Measurements from ENCODE around the gene ANXA4.

Gene ANXA4

DNA sequence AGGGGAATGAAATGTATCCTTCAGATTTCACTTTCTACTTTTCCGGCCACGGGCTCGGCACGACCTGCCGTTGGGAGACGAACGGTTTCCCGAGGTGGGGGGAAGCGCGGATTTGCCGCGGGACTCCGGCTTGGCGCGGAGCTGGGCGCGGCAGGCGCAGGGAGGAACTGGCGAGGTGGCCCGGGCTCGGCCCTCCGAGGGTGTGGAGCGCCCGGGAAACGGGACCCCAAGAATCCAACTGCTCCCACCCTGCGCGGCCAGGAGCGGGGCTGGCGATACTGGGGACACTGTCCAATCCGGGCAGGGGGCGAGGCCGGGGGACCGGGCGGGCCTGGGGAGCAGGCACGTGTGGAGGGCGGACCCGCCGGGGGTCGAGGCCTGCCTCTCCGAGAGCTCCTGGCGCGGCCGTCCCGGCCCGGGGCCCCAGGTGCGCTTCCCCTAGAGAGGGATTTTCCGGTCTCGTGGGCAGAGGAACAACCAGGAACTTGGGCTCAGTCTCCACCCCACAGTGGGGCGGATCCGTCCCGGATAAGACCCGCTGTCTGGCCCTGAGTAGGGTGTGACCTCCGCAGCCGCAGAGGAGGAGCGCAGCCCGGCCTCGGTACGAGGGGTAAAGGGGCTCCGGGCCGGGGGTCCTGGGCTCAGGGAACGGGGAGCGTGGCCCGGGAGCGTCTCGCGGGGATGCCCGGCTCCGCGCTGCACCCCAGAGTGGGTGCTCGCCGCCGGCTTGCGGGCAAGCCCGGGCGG lies at the start of gene ANXA4:
Gene ANXA4 (plus strand): TSS at position 560 of the 747 bp plus-strand sequence. CDS start 39,432 bp downstream, outside the sequence.
- peak; percentile 61 for DNase-seq (ENCODE audit: low read depth)

DNA sequence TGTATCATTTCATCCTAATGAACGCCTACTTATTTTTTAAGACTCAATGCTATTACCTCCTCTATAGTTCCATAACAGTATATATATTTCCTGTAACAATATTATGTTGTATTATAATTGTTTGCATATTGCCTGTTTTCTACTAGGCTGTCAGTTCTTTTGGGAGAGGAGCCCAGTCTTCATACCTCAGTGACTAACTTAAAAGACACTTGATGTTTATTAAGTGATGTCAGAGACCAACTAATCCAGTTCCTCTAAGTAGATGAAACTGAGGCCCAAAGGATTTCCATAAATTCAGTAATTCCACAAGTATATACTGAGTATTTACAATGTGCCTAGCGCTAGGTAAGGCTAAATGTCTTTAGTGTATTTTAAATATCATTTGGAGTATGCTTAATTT lies 49.5 kb upstream of the ANXA4 start:
- DNase-seq (ENCODE audit: low read depth), result no peak

DNA sequence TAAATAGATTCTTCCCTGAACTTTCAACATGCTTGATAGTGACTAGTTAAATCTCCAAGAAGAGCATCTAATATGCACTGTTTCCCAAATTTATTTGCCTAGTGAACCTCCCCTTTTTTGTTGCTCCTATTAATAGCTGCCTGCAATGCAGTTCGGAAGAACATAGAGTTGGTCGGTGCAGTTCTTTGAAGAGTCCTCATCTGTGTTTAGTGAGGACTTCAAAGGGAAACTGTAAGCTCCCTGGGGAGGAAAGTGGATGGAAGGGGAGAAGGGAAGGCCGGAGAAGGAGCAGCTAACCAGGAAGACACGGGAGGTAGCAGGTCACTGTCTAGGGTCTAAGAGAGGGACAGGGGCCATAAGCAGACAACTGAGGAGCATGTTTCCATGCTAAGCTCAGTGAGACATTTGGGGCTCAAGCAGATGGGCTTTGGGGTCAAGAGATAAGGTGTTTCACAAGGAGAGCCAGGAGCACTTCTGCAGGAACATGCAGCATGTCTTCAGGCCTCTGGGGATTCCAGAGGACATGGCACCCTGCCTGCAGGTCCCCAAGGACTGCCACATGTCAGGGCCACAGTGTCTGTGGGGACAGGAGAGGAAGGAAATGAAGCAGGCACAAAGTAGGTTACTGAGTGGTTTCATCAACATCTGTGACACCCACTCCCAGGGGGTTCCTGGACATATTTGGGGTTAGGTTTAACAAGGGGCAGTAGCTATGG lies 48.7 kb upstream of the ANXA4 start:
- DNase-seq (ENCODE audit: low read depth), result no peak

DNA sequence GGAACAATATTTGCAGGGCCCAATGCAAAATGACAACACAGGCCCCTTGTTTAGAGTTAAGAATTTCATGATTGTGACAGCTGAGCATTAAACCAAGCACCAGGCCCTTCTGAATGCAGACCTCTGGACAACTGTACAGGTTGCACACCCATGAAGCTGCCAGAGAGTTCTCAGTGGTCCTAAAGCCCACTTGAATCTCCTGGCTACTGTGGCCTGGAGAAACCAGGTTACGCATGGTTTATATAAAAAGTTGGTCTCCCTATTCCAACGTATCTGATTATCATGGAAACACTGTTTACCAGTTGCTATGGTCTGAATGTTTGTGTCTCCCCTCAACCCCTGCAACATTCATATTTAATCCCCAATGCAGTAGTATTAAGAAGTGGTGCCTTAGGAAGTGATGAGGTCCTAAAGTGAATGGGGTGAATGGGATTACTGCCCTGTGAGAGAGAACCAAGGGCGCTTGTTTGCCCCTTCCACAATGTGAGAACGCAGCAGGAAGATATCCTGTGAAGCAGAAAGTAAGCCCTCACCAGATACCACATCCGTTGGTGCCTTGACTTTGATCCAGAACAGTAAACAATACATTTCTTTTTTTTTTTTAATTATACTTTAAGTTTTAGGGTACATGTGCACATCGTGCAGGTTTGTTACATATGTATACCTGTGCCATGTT lies 48.0 kb upstream of the ANXA4 start:
- no peak for DNase-seq (ENCODE audit: low read depth)

DNA sequence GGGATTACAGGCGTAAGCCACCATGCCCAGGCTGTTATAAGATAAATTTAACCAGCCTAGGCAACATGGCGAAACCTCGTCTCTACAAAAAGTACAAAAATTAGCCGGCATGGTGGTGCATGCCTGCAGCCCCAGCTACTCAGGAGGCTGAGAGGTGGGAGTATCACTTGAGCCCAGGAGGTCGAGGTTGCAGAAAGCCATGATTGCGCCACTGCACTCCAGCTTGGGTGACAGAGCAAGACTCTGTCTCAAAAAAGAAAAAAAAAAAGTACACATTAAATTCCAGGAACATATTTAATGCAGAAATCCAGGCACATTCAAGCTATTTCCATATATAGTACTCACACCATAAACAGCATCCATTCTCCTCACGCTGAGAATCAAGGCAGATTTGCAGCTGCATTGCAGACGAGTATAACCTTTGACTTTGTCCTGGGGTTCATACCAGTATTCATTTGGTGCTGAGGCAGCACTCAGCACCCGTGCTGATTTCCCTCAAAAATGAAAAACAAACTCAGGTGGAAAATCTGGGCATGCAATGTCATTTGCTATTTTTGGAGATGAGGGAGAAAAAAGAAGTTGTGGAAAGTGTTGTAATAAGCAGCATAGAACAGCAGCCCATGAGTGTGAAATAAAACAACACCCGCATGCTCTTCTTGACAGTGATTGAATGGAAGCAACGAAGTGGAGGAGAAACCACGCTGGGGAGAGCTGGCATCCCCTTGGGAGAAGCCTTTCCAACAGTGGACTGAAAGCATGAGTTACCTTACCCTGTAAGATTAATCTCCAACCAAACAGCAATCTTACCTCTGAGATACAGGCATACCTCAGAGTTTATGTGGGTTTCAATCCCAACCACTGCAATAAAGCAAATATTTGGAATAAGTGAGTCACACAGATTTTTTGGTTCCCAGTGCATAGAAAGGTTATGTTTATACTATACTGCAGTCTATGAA lies 46.8 kb upstream of the ANXA4 start:
- DNase-seq (ENCODE audit: low read depth), result no peak

DNA sequence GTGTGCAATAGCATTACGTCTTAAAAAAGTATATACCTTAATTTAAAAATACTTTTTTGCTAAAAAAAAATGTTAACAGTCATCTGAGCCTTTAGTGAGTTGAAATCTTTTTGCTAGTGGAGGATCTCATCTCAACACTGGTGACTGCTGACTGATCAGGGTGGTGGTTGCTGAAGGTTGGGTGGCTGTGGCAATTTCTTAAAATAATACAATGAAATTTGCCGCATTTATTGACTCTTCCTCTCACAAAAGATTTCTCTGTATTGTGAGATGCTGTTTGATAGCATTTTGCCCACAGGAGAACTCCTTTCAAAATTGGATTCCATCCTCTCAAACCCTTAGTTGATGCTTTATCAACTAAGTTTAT lies 46.1 kb upstream of the ANXA4 start:
- no peak for DNase-seq (ENCODE audit: low read depth)

DNA sequence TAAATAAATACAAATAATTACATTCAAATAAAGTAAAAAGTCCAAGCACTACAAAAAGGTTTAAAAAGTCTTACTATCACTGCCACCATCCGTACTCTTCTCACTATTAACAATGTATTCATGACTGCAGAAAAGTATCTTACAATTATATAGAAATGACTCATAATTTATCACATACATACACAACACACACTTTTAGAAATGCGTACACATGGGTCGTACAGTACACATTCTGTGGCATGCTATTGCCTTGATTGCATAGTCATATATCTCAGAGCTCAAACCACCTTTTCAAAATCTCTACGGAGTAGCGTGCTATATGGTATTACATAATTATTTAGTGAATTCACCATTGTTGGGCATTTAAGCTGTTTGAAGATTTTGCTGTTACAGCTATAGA lies 41.6 kb upstream of the ANXA4 start:
- DNase-seq (ENCODE audit: low read depth), result no peak

DNA sequence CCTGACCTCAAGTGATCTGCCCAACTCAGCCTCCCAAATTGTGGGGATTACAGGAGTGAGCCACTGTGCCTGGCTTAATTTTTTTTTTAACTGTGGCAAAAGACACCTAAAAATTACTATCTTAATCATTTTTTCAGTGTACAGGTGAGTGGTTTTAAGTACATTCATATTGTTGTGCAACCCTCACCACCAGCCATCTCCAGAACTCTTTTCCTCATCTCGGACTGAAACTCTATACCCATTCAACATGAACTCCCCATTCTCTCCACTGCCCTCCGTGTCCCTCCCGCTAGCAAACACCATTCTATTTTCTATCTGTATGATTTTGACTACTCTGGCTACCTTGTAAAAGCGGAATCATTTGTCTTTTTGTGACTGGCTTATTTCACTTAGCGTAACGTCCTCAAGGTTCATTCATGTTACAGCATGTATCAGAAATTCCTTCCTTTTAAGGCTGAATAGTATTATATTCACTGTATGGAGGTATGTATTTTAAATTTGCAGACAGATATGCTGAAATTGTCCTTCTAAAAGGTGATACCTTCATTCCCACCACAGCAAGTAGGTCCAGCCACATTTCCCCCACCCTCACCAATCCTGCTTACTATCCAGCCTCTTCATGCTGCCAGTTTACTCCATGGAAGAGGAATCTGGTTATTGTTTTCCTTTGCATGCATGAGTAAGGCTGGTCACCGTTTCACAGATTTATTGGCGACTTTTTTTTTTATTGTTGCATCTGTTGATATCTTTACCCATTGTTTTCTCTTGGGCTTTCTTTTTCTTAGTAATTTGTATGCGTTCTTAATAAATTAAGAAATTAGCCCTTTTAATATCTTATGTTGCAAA lies 40.6 kb upstream of the ANXA4 start:
- no peak for DNase-seq (ENCODE audit: low read depth)

DNA sequence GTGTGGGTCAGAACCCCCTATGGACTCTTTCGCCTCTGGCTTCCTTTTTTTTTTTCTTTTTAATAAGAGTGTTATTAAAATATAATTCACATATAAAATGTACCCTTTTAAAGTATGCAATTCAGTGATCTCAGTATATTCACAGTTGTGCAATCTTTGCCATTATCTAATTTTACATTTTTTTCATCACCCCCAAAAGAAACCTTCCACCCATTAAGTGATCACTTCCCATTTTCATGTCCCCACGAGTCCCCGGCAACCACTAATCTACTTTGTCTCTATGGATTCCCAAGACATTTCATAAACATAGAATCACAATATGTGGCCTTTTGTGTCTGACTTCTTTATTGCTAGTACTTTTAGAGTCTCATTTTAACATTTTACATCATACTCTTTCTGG lies 38.7 kb upstream of the ANXA4 start:
- DNase-seq (ENCODE audit: low read depth), result no peak

DNA sequence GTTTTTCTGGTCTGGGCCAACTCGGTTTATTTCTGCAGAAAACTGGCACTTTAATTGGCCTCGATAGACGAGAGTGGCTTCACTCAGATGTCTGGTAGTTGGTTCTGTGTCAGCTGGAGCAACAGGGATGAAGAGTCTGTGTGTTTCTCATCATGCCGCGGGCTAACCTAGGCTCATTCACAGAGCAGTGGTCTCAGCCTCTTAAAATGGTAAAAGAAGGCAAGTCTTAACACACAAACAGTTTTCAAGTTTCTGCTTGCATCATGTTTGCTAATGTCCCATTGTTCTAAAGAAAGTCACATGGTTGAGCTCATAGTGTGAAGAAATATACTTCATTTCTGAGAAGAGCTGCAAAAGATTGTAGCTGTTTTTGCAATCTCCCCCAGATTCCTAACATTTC lies 37.5 kb upstream of the ANXA4 start:
- DNase-seq (ENCODE audit: low read depth), result no peak

DNA sequence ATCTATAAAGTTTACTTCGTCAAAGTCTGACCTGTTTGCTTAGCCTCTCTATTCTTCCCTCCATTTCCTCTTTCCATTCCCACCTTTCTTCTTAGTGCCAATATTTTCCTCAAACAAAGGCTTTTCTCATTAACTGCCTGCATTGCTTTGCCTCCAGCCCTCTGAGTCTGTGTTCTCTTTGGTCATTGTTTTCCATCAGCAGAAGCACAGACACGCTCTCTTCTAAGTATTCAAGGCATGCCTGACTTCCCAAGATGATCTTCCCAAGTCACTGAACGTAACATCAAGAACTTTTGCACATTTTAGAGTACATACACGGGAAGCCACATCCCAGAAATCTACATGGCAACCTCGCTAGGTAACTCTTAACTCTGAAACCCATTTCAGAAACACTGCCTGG lies 32.6 kb upstream of the ANXA4 start:
- DNase-seq (ENCODE audit: low read depth), result no peak

DNA sequence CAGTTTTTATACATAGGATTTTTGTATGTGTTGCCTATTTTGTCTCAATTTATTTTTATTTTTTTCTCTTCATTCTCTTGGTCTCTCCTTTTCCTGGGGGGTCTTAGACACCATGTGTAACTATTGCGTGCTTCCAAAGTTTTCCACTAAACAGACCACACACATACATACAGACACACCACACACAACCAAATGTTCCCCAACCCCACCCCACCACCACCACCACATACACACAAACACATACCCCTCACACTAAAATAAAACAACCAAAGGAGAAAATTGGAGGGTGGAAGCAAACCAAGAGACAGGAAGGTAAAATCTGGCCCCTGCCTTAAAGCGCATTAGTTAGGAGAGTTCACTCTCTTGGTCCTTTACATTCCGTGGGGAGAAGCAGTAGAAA lies 30.0 kb upstream of the ANXA4 start:
- DNase-seq (ENCODE audit: low read depth), result no peak

DNA sequence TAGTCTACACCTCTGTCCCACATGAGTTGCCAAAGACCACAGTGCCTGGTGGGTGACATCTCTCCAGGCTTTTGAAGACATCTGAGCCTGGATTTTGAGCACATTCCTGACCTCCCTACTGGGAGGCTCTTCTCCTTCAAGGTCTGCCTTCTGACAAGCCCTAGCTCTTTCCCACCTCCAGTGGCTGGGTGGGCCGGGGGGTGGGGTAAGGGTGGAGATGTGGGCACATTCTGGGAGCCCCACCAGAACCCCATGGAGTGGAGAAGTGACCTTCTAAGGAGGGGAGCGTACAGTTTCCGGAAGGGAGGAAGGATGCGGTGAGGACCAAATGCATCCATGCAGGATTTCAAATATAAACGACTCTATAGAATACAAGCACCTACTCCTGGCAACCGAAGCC lies 27.9 kb upstream of the ANXA4 start:
- no peak for DNase-seq (ENCODE audit: low read depth)

DNA sequence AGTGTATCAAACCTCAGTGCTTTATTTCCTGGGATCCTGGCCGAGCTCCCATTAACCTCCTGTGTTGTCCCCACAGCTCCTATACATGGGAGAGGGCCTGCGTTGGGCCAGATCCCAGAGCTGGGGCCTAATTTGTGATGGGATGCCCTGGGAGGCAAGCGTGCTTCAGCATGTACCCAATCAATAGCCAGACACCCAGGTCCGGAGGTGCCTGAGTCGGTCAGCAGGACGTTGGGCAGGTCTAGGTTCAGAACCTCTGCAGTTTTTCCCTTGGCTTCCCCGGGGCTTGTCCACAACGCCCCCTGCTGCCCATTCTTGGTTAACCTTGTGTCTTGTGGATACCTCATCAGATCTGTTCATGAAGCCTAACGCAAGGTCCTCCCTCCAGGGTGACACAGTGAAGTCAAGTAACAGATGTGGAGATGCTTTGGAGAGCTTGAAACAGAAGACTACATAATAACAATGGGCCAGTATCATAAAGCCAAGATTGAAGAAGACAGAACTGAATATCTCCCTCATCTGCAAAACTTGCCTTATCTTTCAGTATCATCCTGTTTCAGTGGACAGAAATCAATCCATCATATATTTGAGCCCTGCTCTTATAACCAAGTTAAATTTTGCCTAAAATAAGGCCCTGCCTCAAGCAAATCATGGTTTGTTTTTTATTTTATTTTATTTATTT lies 27.3 kb upstream of the ANXA4 start:
- DNase-seq (ENCODE audit: low read depth), result peak; percentile 85

DNA sequence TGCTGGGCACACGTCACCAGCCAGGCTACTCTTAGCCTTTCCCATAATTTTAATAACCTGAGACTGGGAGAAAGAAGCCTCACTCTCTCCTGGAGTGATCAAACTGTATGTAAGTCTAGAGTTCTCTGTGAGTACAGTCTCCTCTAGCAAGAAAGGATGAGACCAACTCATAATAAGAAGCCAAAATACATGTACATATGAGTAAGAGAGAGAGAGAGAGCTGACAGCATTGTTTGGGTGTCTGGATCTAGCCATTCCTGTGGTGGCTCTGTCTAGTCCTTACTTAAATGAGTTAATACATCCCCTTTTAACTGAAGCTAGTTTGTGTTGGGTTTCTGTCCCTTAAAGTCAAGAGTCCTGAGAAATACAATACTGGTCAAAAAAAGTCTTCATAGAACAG lies 26.0 kb upstream of the ANXA4 start:
- DNase-seq (ENCODE audit: low read depth), result no peak

DNA sequence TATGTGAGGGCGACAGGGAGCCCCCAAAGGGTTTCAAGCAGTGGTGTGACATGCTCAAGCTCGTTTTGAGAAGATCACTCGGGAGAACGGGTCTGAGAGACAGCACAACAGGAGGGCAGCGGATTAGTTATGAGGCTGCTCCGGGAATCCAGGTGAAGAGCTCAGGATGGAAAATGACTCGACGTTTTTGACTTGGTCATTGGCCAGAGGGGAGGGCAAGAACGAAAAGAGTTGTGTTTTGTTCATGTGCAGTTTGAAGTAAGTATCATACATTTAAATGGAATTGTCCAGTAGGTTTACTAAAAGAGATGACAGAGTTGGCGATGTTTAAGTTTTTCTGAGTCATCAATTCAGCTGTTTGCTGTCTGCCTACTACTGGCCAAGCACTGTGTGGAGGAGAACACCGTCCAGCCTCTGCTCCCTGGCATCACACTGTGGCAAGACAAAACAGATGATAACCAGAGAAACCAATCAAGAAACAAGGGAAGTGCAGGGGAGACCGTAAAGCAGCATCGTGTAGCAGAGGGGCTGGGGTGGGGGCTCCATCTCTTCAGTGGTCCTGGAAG lies 25.3 kb upstream of the ANXA4 start:
- no peak for DNase-seq (ENCODE audit: low read depth)

DNA sequence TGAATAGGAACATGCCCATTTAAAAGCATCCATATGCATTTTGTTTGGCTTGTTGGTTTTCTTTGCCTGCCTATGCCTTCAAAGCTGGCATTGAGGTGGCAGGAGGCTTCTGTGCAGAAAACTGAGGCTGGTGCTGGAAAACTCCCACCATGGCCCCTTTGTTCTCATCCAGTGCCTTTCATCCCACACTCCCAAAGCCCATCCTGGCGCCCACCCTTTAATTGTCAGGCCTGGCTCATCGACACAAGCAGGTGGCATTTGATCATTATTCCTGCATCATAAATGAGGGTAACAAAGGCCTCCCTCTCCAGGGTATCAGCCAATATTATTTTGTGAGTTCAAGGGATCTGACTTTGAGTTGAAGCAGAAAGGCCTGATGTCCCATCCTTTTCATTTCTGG lies 24.7 kb upstream of the ANXA4 start:
- no peak for DNase-seq (ENCODE audit: low read depth)

DNA sequence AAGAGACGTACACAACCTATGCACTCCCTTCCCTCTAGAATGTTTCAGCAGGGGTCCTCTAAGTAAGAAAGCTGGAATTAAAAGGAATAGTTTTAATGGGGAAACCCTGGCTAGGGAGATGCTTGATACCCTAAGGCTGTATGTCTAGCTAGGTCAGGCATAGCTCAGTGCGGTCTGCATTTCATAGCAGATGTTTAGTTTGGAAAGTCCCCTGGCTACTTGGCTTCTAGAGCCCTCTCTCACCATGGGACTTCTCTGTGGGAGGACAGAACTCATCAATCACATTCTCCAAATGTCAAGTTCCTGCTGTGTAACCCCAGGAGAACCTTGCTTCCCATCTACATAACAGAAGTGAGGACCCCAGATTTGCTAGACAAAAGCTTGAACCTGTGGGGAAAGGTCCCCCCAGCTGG lies 24.1 kb upstream of the ANXA4 start:
- DNase-seq (ENCODE audit: low read depth), result no peak

DNA sequence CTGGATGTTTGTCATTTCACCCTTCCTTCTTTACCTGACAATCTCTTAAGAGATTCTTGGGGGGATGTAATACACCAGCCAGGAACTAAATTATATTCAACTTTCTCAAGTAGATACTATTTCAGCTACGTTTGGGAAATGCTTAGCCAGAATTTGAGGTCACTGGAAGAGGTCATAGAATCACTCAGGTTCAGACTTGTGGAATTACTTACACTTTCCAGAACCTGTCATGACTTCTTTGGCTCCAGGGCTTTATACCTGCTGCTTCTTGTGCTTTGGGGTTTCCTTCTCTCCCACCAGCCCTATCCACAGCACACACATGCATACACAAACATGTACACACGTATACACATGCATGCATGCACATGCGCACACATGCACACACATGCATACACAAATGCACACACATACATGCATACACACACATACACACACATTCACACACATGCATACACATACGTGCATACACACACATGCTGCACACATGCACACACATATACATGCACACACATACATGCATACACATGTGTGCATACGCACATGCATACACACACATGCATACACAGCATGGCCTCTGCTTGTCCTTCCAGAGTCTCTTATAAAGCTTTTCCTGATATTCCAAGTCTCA lies 23.5 kb upstream of the ANXA4 start:
- DNase-seq (ENCODE audit: low read depth), result no peak

DNA sequence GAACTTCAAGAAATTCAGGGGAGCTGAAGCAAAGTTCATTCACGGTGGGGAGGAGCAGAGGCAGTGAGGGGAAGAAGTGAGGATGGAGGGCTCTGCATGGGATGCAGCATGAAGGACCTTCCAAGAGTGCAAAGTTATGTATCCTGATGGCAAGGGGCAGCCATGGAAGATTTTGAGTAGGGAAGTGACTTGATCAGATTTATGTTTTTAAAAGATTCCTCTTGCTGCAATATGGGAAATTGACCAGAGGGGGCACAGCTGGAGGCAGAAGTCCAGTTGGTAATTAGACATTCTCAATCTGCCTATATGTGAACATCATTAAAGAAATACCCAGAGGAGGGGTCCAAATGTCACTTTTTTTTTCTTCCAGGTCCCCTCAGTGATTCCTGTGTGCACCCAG lies 21.5 kb upstream of the ANXA4 start:
- DNase-seq (ENCODE audit: low read depth), result no peak

All from activated T-cell treated with anti-CD3 and anti-CD28 coated beads for 24 hours (primary cell).